Progenitor cell of endocrine pancreas (in vitro differentiated cells): ENCODE results near the gene CNNM3. TPM values are rescaled to one million over a fixed set of nuclear protein-coding genes. Genes with fewer than 3 reads are reported as not detected.
A peak's percentile ranks its signal among the peaks of the same experiment; 100 is the strongest.

Experiments used
- DNase-seq: peaks from one replicate; pipeline ENCODE4 v3.0.0; 2021; ENCODE audit warnings: low spot score; ENCODE audit not compliant: unreplicated experiment
- H3K27ac Mint-ChIP-seq: 2 replicates; pipeline ENCODE4 v1.8.0; 2021; ENCODE audit warnings: mild to moderate bottlenecking, moderate library complexity, mixed read lengths
- H3K27me3 Mint-ChIP-seq: 2 replicates; pipeline ENCODE4 v1.8.0; 2021; ENCODE audit warnings: mixed read lengths
- H3K36me3 Mint-ChIP-seq: 2 replicates; pipeline ENCODE4 v1.8.0; 2022; ENCODE audit warnings: mixed read lengths; ENCODE audit not compliant: insufficient read depth
- H3K4me1 Mint-ChIP-seq: 2 replicates; pipeline ENCODE4 v1.8.0; 2021; ENCODE audit warnings: low read depth, mixed read lengths
- H3K4me3 Mint-ChIP-seq: 2 replicates; pipeline ENCODE4 v1.8.0; 2021; ENCODE audit warnings: low read depth, mild to moderate bottlenecking, moderate library complexity, mixed read lengths
- H3K9me3 Mint-ChIP-seq: 2 replicates; pipeline ENCODE4 v1.8.0; 2021; ENCODE audit warnings: low read depth, mixed read lengths
- total RNA-seq: library from RNA; stranded (reverse); gene quantifications from 2 replicates; pipeline ENCODE4 v1.2.1, GENCODE V29; 2021
- TF ChIP-seq, protein P1 (sequence below): fragments of 200-600 bp; sonication (generic); IDR thresholded peaks from one replicate; pipeline ENCODE4 v1.5.0; 2021; ENCODE audit warnings: antibody characterized with exemption, mild to moderate bottlenecking; ENCODE audit not compliant: unreplicated experiment

CNNM3 gene
- total RNA-seq, 1 donor from 2014 or later, result 54.0 TPM

GRCh38 chr2:96863575-96864342 is 47.7 kb downstream of the CNNM3 start:
- Mint-ChIP-seq H3K27ac (no peak overlapping the region), H3K9me3 (no peaks in the 10 kb centered on the region), H3K4me3 (no peak overlapping the region), H3K36me3 (peaks cover 18% of the 10 kb centered on the region), H3K27me3 (no peaks in the 10 kb centered on the region), H3K4me1 (peaks cover 18% of the 10 kb centered on the region)
- TF ChIP-seq, protein P1, sequence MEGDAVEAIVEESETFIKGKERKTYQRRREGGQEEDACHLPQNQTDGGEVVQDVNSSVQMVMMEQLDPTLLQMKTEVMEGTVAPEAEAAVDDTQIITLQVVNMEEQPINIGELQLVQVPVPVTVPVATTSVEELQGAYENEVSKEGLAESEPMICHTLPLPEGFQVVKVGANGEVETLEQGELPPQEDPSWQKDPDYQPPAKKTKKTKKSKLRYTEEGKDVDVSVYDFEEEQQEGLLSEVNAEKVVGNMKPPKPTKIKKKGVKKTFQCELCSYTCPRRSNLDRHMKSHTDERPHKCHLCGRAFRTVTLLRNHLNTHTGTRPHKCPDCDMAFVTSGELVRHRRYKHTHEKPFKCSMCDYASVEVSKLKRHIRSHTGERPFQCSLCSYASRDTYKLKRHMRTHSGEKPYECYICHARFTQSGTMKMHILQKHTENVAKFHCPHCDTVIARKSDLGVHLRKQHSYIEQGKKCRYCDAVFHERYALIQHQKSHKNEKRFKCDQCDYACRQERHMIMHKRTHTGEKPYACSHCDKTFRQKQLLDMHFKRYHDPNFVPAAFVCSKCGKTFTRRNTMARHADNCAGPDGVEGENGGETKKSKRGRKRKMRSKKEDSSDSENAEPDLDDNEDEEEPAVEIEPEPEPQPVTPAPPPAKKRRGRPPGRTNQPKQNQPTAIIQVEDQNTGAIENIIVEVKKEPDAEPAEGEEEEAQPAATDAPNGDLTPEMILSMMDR, result no peak
- no peak for DNase-seq

DNA sequence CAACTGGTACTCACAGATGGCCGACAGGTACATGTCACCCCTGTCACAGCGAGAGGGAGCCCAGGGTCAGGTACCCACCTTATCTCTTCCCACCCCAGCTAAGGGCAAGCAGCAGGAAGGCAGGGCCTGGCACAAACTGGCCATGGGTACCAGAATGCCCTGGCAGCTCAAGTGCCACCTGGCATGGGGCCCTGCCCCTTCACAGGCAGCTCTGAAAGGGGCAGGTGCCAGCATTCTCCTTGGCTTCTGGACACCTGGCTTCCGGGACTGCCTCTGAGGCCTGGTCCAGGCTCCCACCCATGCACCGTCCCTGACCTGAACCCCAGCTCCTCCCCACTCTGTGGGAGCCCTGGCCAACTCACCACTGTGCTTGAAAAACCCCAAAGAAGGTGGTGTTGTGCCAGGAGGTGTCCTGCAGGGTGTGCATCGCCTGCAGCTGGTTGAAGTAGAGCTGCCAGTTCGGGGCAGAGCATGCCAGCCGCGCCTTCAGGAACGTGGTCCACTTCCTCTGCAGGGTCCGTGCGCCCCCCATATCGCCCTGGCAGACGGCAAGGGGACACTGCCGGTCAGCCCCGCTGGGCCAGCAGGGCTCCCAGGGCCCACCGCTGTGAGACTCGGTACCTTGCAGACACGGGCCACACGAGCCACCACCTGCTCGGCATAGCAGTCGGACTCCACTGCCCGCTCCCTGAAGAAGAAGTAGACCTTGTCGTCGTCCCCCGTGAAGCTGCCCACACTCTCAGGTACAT is 48.4 kb downstream of the CNNM3 start:
- TF ChIP-seq, protein P1, result no peak
- no peak overlapping the region for H3K27ac Mint-ChIP-seq
- H3K4me1 Mint-ChIP-seq, result peaks cover 12% of the 10 kb centered on the region
- H3K9me3 Mint-ChIP-seq, result no peaks in the 10 kb centered on the region
- DNase-seq, result no peak
- no peaks in the 10 kb centered on the region for H3K27me3 Mint-ChIP-seq
- peaks cover 18% of the 10 kb centered on the region for H3K36me3 Mint-ChIP-seq
- H3K4me3 Mint-ChIP-seq, result no peak overlapping the region

DNA sequence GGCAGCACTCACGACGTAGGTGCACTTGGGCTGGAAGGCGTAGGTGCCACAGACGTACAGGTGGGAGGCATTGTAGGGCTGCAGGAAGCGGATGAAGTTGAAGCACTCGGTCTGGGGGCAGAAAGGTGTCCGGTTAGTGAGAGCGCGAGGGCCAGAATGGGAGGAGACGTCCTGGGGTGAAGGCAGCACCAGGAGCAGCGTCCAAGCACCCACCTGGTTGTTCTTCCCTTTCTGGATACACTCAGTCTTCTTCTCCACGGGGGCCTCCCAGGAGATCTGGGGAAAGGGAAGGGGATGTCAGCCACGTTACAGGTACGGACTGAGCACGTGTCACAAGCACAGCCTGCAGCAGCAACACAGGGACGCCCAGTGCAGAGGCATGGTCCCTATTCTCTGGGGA is 49.6 kb downstream of the CNNM3 start:
- TF ChIP-seq, protein P1, result no peak
- H3K27ac Mint-ChIP-seq, result peak overlapping the region; percentile 59
- H3K27me3 Mint-ChIP-seq, result no peaks in the 10 kb centered on the region
- H3K4me3 Mint-ChIP-seq, result peak overlapping the region; percentile 37
- peaks cover 13% of the 10 kb centered on the region for H3K36me3 Mint-ChIP-seq
- no peaks in the 10 kb centered on the region for H3K9me3 Mint-ChIP-seq
- DNase-seq, result no peak
- H3K4me1 Mint-ChIP-seq, result peaks cover 14% of the 10 kb centered on the region

GRCh38 chr2:96866149-96866548 is 50.1 kb downstream of the CNNM3 start:
- Mint-ChIP-seq H3K36me3 (peaks cover 13% of the 10 kb centered on the region), H3K9me3 (no peaks in the 10 kb centered on the region), H3K4me1 (peaks cover 17% of the 10 kb centered on the region), H3K4me3 (no peak overlapping the region), H3K27me3 (no peaks in the 10 kb centered on the region), H3K27ac (no peak overlapping the region)
- DNase-seq, result no peak
- TF ChIP-seq, protein P1, result no peak

DNA sequence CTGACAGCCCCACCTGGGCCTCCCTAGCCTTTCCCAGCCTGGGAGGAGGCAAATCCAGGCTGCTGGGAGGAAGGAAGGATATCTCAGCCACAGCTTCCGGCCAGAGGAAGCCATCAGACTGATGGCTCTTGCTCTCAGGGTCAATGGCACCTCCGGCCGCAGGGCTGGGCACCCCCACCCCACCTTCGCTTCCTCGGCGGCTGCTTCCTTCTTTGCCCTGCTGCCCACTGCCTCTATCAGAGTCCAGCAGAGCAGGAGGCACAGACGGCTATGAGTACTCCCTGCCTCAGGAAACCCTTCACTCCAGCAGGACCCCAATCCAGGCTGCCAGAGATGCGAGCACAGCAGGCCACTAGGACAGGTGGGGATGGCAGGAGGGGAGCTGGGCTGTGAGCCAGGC is 50.5 kb downstream of the CNNM3 start:
- Mint-ChIP-seq H3K27ac (peak overlapping the region; percentile 89), H3K36me3 (peaks cover 13% of the 10 kb centered on the region), H3K9me3 (no peaks in the 10 kb centered on the region), H3K27me3 (no peaks in the 10 kb centered on the region), H3K4me3 (peak overlapping the region; percentile 63), H3K4me1 (peaks cover 17% of the 10 kb centered on the region)
- TF ChIP-seq, protein P1, result no peak
- no peak for DNase-seq
